Adrenal gland (tissue), 12 donors: ENCODE results near the gene NYNRIN. TPM values are rescaled to one million over a fixed set of nuclear protein-coding genes. Genes with fewer than 3 reads are reported as not detected.

Experiments
- DNase-seq, 7 donors: peaks; one replicate each; pipeline ENCODE4 v3.0.0-alpha.2; 2019 to 2020
- H3K27ac ChIP-seq, 5 donors: fragments of 200-600 bp; sonication (generic) in 4 of 5; 1 replicate in 3 of 5; 2 replicates in 2 of 5; pipeline versions ENCODE4 v1.5.1 to v1.8.0; 2016 to 2020; ENCODE audit warnings: mild to moderate bottlenecking in 1 of 5
- H3K27me3 ChIP-seq: fragments of 200-600 bp; 2 replicates; pipeline ENCODE4 v1.8.0; 2021
- H3K36me3 ChIP-seq, 2 donors: fragments of 200-600 bp; replicated peaks in 1 of 2; 1 replicate in 1 of 2; 2 replicates in 1 of 2; pipeline versions ENCODE4 v1.5.1 to v1.8.0; 2018 to 2022
- H3K4me1 ChIP-seq, 2 donors: fragments of 200-600 bp; replicated peaks in 1 of 2; 1 replicate in 1 of 2; 2 replicates in 1 of 2; pipeline versions ENCODE4 v1.5.1 to v1.8.0; 2018 to 2021
- H3K4me3 ChIP-seq, 4 donors: fragments of 200-600 bp; sonication (generic) in 3 of 4; one replicate each; pipeline ENCODE4 v1.5.1; 2016 to 2018
- H3K9me3 ChIP-seq, 3 donors: fragments of 200-600 bp; sonication (generic) in 1 of 3; replicated peaks in 1 of 3; 1 replicate in 2 of 3; 2 replicates in 1 of 3; pipeline versions ENCODE4 v1.5.1 to v1.8.0; 2016 to 2021
- CTCF ChIP-seq, 6 experiments: fragments of 450-650 bp in 4 of 6; fragments of 200-600 bp in 2 of 6; sonication (generic) in 1 of 6; IDR thresholded peaks; 1 replicate in 5 of 6; 2 replicates in 1 of 6; pipeline versions ENCODE4 v1.5.1 to v1.8.0; 2016 to 2021; ENCODE audit warnings: antibody characterized with exemption in 6 of 6, mild to moderate bottlenecking in 2 of 6, moderate library complexity in 1 of 6
- POLR2A ChIP-seq, 2 donors: fragments of 450-650 bp; IDR thresholded peaks; one replicate each; pipeline ENCODE4 v1.6.1; 2017; ENCODE audit warnings: antibody characterized with exemption in 2 of 2, mild to moderate bottlenecking in 2 of 2, moderate library complexity in 1 of 2
- WGBS, 4 donors: extraction: QIAGEN DNeasy Blood & Tissue Kit in 2 of 4; methylation state at CpG; one replicate each; pipeline versions ENCODE4 v1.1.5 to v1.1.7; 2013 to 2017; 5-methylcytosine and 5-hydroxymethylcytosine counted together
- intact Hi-C, 2 donors: fragments of 100-400 bp; cut with DNase I; formaldehyde crosslinking; loops; one replicate each; pipeline versions ENCODE4 v1.14.1 to v1.15.0; 2022 to 2023
- polyA plus RNA-seq, 3 donors: library from polyadenylated mRNA; stranded (reverse); fragments of 200-250 nt in 2 of 3; fragments of 350-450 nt in 1 of 3; fragmentation: Illumina TruSeq in 1 of 3; extraction: RNeasy Lipid Tissue Mini Kit (QIAGEN cat#74804) in 1 of 3; gene quantifications; one replicate each; pipeline ENCODE4 v1.2.3, GENCODE V29; 2013 to 2014
- total RNA-seq, 9 donors: library from RNA; depleted of rRNA in 4 of 9; stranded (reverse); fragments of >200 nt in 4 of 9; fragments of 120-200 nt in 1 of 9; fragmentation: NEBNext Ultra II Directional in 1 of 9; extraction: Animal tissue kit (Norgen Biotek cat#: 25700) in 1 of 9; gene quantifications; one replicate each; pipeline versions ENCODE4 v1.1.0 to v1.2.4, GENCODE V29; 2013 to 2023
- donor health status: healthy with polysubstance abuse.
- donor health status: Bipolar disorder and iron deficiency.
- donor health status: DM: yes; HTN: yes; CAD: no.
- donor health status: DM: no; HTN: no; CAD: no.
- donor health status: DM: no; HTN: no; CAD: no.
- donor health status: DM: yes; HTN: yes; CAD: no.

NYNRIN gene
- total and polyA plus RNA-seq, 12 donors = 2.2 to 11.0 (median 6.7) TPM

- TF ChIP-seq CTCF (IDR thresholded peaks at IDR 0.05) (no peak), POLR2A (IDR thresholded peaks at IDR 0.05) (no peak)
- Histone ChIP-seq H3K27ac (no peak overlapping the region), H3K4me3 (no peak overlapping the region), H3K4me1 (no peaks in the 10 kb centered on the region), H3K36me3 (no peaks in the 10 kb centered on the region), H3K9me3 (no peaks in the 10 kb centered on the region), H3K27me3 (no peaks in the 10 kb centered on the region)
- 68 to 100% (median 83%) methylated on average over 3 of the region's 3 CpGs for WGBS, 4 donors
- intact Hi-C loops = no loop called here
- DNase-seq = no peak
Observed at GRCh38 chr14:24378327-24378726, 20.5 kb upstream of the NYNRIN start.

- WGBS, 4 donors = 84 to 90% (median 87%) methylated on average over 6 to 7 of the region's 7 CpGs
- H3K4me3 ChIP-seq = no peak overlapping the region
- H3K36me3 ChIP-seq = no peaks in the 10 kb centered on the region
- TF ChIP-seq CTCF (IDR thresholded peaks at IDR 0.05) = no peak
- TF ChIP-seq POLR2A (IDR thresholded peaks at IDR 0.05) = no peak
- DNase-seq = peak in 1 of 7 donors; percentile 28
- no peaks in the 10 kb centered on the region for H3K9me3 ChIP-seq
- no peak overlapping the region for H3K27ac ChIP-seq
- intact Hi-C loops = no loop called here
- no peaks in the 10 kb centered on the region for H3K27me3 ChIP-seq
- no peaks in the 10 kb centered on the region for H3K4me1 ChIP-seq
Observed at GRCh38 chr14:24378981-24379906, 19.6 kb upstream of the NYNRIN start.

GRCh38 chr14:24379907-24380730 is 18.7 kb upstream of the NYNRIN start:
- H3K27me3 ChIP-seq = no peaks in the 10 kb centered on the region
- WGBS, 4 donors = 83 to 88% (median 87%) methylated on average over 15 of the region's 15 CpGs
- TF ChIP-seq CTCF (IDR thresholded peaks at IDR 0.05) (no peak), POLR2A (IDR thresholded peaks at IDR 0.05) (no peak)
- peak in 1 of 7 donors; percentile 40 for DNase-seq
- H3K27ac ChIP-seq = no peak overlapping the region
- no peaks in the 10 kb centered on the region for H3K4me1 ChIP-seq
- no peaks in the 10 kb centered on the region for H3K9me3 ChIP-seq
- intact Hi-C loops = no loop called here
- no peaks in the 10 kb centered on the region for H3K36me3 ChIP-seq
- H3K4me3 ChIP-seq = no peak overlapping the region

- intact Hi-C loops = no loop called here
- H3K4me1 ChIP-seq = no peaks in the 10 kb centered on the region
- H3K27me3 ChIP-seq = no peaks in the 10 kb centered on the region
- no peak for DNase-seq
- no peak overlapping the region for H3K4me3 ChIP-seq
- H3K9me3 ChIP-seq = no peaks in the 10 kb centered on the region
- H3K27ac ChIP-seq = peak overlapping the region in 2 of 5 donors; percentile 22 to 29
- H3K36me3 ChIP-seq = no peaks in the 10 kb centered on the region
- WGBS, 4 donors = 50 to 58% (median 58%) methylated on average over 6 to 8 of the region's 8 CpGs
- TF ChIP-seq CTCF (IDR thresholded peaks at IDR 0.05) = no peak
- TF ChIP-seq POLR2A (IDR thresholded peaks at IDR 0.05) = no peak
Observed at GRCh38 chr14:24381363-24382063, 17.3 kb upstream of the NYNRIN start.
